Erythroblast (primary cell): ENCODE measurements around the gene NSG1.
A peak's percentile ranks its signal among the peaks of the same experiment; 100 is the strongest.

Experiments used
- DNase-seq, 2 experiments: peaks; one replicate each; lab custom pipeline; 2025; lab: John Stamatoyannopoulos, UW
- GATA1 ChIP-seq: IDR thresholded peaks from 2 replicates; pipeline ENCODE4 v1.6.1; 2011; ENCODE audit warnings: low read depth, mild to moderate bottlenecking, control low read depth, low read length, moderate library complexity
- POLR2A ChIP-seq: IDR thresholded peaks from 2 replicates; pipeline ENCODE4 v1.6.1; 2011; ENCODE audit warnings: mild to moderate bottlenecking, low read length

NSG1 gene

GRCh38 chr4:4422856-4423499, 36.1 kb downstream of the NSG1 start:
- no peak for DNase-seq
- TF ChIP-seq GATA1: no peak
- no peak for TF ChIP-seq POLR2A

- TF ChIP-seq POLR2A: no peak
- TF ChIP-seq GATA1: no peak
- DNase-seq: no peak
Measured at GRCh38 chr4:4423706-4424498, 37.0 kb downstream of the NSG1 start.

GRCh38 chr4:4424499-4425115, 37.7 kb downstream of the NSG1 start:
- TF ChIP-seq POLR2A (no peak), GATA1 (no peak)
- no peak for DNase-seq

GRCh38 chr4:4425119-4425690, 38.3 kb downstream of the NSG1 start:
- DNase-seq: no peak
- no peak for TF ChIP-seq GATA1
- no peak for TF ChIP-seq POLR2A

GRCh38 chr4:4425696-4426095, 38.8 kb downstream of the NSG1 start:
- DNase-seq: no peak
- TF ChIP-seq POLR2A: no peak
- TF ChIP-seq GATA1: no peak

- TF ChIP-seq POLR2A (no peak), GATA1 (no peak)
- no peak for DNase-seq
Measured at GRCh38 chr4:4426511-4427120, 39.7 kb downstream of the NSG1 start.

GRCh38 chr4:4427121-4427870, 40.4 kb downstream of the NSG1 start:
- DNase-seq: no peak
- TF ChIP-seq GATA1 (no peak), POLR2A (no peak)

- TF ChIP-seq POLR2A: no peak
- no peak for TF ChIP-seq GATA1
Measured at GRCh38 chr4:4427886-4428285, 41.0 kb downstream of the NSG1 start.

GRCh38 chr4:4428966-4429875, 42.3 kb downstream of the NSG1 start:
- TF ChIP-seq GATA1: no peak
- TF ChIP-seq POLR2A: no peak
- DNase-seq: no peak

More at GRCh38 chr4:4427886-4428285, 41.0 kb downstream of the NSG1 start:
- DNase-seq: no peak

- TF ChIP-seq GATA1 (no peak), POLR2A (no peak)
- DNase-seq: peak; percentile 56
Measured at GRCh38 chr4:4430492-4431195, 43.7 kb downstream of the NSG1 start.

GRCh38 chr4:4432341-4433125, 45.6 kb downstream of the NSG1 start:
- TF ChIP-seq GATA1 (no peak), POLR2A (no peak)
- no peak for DNase-seq
